GM18867 (cell line): ENCODE data around the gene PDE3B.
"Not testable (repeated sequence)": the region's sequence is repeated elsewhere in the genome, so short reads cannot be mapped to it uniquely, and the experiment has no call there.

Experiments
- ATAC-seq: cut with Tn5 transposase; IDR thresholded peaks from one replicate; pipeline ENCODE4 v1.9.1; 2021; ENCODE audit warnings: mild to moderate bottlenecking, moderate library complexity; ENCODE audit not compliant: unreplicated experiment

Gene PDE3B

GRCh38 chr11:14875163-14875562 is 231.6 kb downstream of the PDE3B start:
- ATAC-seq = no peak

- ATAC-seq = no peak
Observed at GRCh38 chr11:14881576-14882193, 238.1 kb downstream of the PDE3B start.

GRCh38 chr11:14882196-14882595 is 238.6 kb downstream of the PDE3B start:
- no peak for ATAC-seq

DNA sequence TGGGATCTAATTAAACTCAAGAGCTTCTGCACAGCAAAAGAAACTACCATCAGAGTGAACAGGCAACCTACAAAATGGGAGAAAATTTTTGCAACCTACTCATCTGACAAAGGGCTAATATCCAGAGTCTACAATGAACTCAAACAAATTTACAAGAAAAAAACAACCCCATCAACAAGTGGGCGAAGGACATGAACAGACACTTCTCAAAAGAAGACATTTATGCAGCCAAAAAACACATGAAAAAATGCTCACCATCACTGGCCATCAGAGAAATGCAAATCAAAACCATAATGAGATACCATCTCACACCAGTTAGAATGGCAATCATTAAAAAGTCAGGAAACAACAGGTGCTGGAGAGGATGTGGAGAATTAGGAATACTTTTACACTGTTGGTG is 240.1 kb downstream of the PDE3B start:
- not testable (repeated sequence) for ATAC-seq

DNA sequence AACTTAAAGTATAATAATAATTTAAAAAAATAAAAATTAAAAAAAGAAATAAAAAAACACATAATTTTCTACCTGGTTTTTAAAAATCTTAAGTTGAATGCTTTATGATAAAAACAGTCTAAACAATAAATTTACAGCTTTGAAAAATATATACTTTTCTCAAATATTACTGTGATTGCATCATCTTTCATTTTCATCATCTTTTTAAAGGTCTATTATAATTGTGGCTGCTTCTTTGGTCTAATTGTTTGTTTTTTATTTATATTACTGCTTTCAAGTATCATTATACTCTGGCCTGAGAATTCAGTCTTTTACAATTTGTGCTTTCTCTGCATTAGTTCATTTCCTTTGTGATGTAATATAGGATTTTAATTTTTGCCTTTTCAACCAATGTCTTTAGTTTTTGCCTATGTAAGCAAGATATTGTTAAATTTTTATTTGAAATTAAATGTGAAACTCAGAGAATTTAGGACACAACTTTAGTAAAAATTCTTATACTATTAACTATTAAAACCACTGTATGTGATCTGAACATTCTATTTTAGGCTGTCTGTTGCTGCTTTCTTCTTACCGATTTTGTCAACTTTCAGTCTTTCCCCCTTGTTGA is 241.2 kb downstream of the PDE3B start:
- ATAC-seq = no peak

- no peak for ATAC-seq
Observed at GRCh38 chr11:14886513-14886912, 242.9 kb downstream of the PDE3B start.

DNA sequence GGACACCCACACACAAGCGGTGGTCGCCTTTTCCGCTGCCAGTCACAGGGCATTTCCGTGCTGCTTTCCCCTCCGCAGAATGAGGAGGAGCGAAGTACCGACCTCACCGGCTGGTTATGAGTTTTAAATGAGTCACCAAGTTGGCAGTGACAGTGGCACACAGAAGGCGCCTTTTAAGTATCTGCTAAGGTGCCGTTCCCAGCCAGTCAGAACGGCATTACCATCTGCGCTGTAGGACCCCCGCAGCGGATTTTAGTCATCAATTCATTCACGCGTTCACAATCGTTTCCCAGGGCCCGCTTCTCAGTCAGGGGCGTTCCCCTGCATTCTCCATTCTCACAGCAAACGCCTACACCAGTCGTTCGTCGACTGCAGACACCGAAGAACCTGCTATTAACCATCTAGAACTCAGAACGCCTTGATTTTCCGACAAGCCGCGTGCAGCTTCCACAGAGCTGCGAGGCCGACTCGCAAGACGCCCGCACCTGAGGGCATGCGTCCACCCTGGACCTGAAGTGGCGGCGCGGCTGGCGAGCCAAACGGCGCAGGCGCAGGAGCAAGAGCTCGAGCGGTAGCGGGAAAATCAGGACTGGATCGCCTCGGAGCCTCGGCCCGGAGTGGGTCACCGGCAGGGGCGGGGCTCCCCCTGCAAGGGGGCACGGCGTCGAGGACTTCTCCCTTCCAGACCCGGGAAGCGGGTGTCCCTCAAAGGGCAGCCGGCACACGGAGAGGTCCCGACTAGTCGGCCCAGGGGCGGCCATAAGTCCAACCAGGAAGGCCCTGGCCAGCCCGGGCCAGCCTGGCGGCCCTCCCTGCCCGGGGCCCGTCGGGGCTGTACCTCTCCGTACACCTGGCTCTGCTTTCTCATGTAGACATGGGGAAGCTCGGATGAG is 247.8 kb downstream of the PDE3B start:
- peak; percentile 54 for ATAC-seq

DNA sequence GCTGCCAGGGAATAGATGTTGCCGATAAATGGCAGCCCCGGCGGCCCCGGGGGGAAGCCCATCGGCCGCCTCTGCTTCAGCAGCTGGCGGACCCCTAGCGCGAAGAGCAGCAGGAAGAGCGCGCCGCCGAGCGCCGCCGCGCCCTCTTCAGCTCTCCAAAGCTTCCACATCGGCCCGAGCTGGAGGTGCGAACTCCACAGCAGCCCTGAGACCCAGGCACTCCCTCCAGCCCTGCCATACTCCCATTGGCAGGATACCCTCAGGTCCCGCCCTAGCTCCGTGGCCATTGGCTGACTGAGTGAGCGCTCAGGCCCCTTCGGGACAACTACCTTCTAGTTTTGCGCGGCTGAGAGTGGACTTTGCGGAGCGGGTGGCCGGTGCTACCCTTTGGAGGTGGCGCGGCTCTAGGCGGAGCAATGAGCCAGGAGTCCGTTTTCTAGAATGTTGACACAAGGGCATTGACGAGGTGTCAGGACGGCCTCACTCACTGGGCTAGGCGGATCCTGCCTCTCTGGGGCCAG is 248.5 kb downstream of the PDE3B start, which contains the start of gene CYP2R1:
Gene CYP2R1 (minus strand): TSS at position 196 of the 521 bp plus-strand sequence. CDS start 26 bp downstream, at position 170.
- peak; percentile 96 for ATAC-seq

GRCh38 chr11:14892577-14892976 is 249.0 kb downstream of the PDE3B start:
- no peak for ATAC-seq

GRCh38 chr11:14894657-14895598 is 251.3 kb downstream of the PDE3B start:
- ATAC-seq = no peak

DNA sequence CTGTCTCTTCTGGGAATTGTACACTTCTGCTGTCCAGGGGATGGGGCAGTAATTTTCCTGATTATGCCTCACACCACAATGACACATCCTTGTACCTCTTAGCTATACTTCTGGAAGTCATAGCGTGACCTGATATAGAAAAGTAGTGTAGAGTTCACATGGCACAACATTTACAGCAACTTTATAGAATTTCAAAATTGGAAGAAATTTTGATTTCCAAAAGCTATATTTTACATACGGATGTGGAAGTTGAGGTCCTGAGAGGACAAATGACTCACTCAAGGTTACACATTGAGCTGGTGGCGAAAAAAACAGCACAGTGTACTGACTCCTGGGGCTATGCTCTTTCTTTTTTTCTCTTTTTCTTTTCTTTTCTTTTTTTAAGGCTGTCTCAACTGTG is 254.8 kb downstream of the PDE3B start:
- no peak for ATAC-seq

DNA sequence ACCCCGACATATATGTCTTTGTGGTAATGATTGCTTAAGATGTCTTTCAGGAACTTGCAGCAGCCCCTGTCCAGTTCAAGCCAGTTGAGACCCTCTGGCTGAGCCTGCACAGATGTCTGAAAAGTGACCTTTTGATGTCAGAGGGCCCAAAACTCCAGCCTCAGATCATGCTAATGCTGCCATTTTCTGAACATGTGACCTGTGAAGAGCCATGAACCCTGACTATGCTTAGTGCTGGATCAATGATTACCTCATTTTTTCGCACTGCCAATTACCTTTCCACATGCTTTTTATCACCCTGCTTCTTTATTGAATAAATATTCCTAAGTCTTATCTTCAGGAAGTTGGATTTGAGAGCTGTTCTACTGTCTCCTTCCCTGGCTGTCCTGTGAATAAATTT is 255.3 kb downstream of the PDE3B start:
- ATAC-seq = no peak

DNA sequence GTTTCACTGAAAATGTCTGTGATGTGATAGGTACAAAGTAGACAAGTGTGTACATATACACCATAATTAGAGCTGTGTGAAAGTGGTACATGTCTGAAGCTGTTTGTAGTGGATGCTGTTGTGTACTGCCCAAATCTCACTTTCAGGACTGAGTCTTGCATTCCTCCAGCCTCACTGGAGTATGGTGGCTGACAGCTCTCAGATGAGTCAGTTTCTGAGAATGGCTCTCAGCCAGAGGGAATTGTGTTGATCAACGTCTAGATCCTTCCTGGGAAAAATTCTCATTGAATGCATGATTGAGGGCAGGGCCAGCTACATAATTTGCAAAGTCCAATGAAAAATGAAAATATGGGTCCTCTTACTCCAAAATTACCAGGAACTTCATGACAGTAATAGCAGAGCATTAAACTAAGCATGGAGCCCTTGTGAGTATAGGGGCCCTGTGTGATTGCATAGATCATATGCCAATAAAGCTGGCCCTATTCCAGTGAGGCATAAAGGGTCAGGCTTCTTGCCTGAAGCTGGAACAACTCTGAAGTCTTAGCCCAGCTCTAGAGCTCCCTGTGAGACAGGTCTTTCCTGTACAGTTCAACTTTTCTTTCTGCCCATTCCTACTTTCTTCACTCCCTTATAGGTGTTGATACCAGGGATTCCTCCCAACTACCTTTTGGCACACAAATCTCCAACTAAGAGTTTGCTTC is 259.2 kb downstream of the PDE3B start:
- ATAC-seq = no peak

DNA sequence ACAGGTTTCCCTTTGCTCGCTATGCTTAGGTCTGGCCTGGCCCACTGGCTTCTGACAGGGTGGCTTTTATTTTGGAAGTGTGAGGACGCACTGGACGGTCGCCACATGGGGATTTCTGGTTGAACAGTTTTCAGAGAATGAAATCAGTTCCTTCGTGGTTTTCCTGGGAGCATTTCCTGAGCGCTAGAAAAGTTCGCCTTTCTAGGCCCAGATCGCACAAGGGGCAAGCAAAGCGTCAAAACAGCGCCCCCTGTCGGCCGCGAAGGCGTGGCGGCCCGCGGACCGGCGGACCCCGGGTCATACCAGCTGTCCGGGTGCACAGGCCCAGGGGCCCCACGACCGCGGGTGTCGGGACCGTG is 261.1 kb downstream of the PDE3B start:
- peak; percentile 32 for ATAC-seq

DNA sequence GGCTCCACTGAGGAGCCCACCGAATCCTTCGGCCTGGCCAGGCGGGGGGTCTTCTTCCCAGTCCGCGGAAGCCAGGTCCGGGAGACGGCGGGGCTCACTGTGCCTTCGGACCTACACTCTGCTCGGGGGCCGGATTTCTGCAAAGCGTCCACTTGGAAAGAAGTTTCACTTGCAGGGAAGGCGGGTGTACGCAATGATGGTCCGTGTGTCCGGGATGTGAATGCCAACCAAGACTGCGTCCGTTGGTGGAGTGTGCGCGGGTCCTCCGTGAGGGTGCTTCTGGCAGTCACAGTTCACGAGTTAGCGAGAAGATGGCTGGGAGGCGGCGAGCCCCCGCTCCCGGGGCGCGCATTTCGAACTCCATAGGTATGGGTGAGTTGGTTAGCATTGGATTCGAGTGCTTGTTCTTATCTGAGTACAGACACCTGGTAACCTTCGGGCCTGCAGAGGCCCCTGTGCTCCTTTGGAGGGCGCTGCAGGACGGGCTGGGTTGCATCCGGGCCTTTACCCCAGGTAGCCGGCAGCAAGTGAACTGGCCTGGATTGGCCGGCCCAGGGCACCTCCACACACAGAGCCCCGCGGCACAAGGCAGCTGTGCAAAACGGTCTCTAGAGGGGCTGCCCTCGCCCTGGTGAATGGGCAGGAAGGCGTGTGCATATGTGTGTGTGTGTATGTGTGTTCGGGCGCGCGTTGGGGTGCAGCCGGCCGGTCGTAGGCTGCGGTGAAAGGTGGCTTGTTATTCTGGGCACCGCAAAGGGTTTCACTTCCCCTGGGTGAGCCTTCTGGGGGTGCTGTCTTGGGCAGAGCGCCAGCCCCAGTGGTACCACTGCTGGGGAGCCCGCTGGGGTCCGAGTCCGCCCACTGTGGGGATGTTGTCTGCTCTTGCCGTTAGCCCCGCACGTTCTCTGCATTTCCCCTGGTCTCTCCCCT is 261.8 kb downstream of the PDE3B start:
- ATAC-seq = peak; percentile 76

DNA sequence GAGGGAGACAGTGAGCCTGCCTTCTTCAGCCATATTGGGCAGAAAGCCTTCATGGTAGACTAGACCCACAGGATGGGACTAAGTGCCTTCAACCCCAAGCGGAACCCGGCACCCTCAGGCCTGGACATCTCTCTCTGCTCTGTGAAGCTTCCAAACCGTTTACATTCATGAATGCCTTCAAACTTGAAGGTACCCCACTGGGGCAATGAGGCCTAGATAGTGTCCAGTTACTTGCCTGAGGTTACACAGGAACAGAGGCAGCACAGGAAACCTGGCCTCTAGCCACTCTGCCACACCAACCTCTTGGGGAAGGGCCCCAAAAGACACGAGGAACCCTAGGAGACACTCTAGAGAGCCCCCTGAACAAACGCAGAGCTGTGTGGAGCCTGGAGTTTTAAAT is 263.0 kb downstream of the PDE3B start:
- ATAC-seq = no peak

- no peak for ATAC-seq
Observed at GRCh38 chr11:14906993-14907392, 263.4 kb downstream of the PDE3B start.

GRCh38 chr11:14907411-14908213 is 264.0 kb downstream of the PDE3B start:
- peak; percentile 59 for ATAC-seq
